IMR-90 (cell line): ENCODE data around the gene PLPPR3. TPM values are rescaled to one million over a fixed set of nuclear protein-coding genes. Genes with fewer than 3 reads are reported as not detected.

Experiments used
- ATAC-seq: fragments of 200-7000 bp; cut with Tn5 transposase; 2 replicates; pipeline ENCODE4 v1.9.1; 2020; ENCODE audit warnings: low read depth, mild to moderate bottlenecking, moderate library complexity
- BruUV-seq: library from RNA; stranded (reverse); fragments of 400-500 nt; replicated peaks from 2 replicates; lab custom pipeline; 2021; lab: Mats Ljungman, UMichigan
- CTCF ChIA-PET: fragments of 300-600 bp; formaldehyde crosslinking; extraction: SDS; loops from one replicate; lab custom pipeline; 2021; ENCODE audit warnings: antibody characterized with exemption; lab: Yijun Ruan, JAX
- POLR2A ChIA-PET: fragments of 300-600 bp; sonication (Branson Sonifier 250); formaldehyde crosslinking; loops from one replicate; lab custom pipeline; 2022; ENCODE audit warnings: antibody characterized with exemption; ENCODE audit not compliant: unreplicated experiment; lab: Charles Lee
- DNase-seq: peaks from one replicate; pipeline ENCODE4 v3.0.0; 2013
- H2AFZ ChIP-seq: replicated peaks from 2 replicates; pipeline ENCODE3; 2013; ENCODE audit warnings: low read length, mild to moderate bottlenecking; ENCODE audit not compliant: poor library complexity
- H2AK5ac ChIP-seq: 2 replicates; pipeline ENCODE4 v1.6.1; 2013; ENCODE audit warnings: low read depth, low read length, inconsistent platforms
- H2AK9ac ChIP-seq: replicated peaks from 2 replicates; pipeline ENCODE3; 2013; ENCODE audit warnings: mild to moderate bottlenecking, low read depth, low read length, moderate library complexity; ENCODE audit not compliant: poor library complexity
- H2BK120ac ChIP-seq: 2 replicates; pipeline ENCODE4 v1.6.1; 2013; ENCODE audit warnings: low read depth, low read length, inconsistent platforms
- H2BK15ac ChIP-seq: 3 replicates; pipeline ENCODE4 v1.6.1; 2013; ENCODE audit warnings: low read depth, low read length, inconsistent platforms
- H2BK20ac ChIP-seq: 2 replicates; pipeline ENCODE4 v1.6.1; 2013; ENCODE audit warnings: low read depth, mild to moderate bottlenecking, inconsistent platforms, low read length, moderate library complexity
- H2BK5ac ChIP-seq: 2 replicates; pipeline ENCODE4 v1.6.1; 2013; ENCODE audit warnings: mild to moderate bottlenecking, low read depth, low read length, inconsistent platforms; ENCODE audit not compliant: poor library complexity, severe bottlenecking
- H3K14ac ChIP-seq: replicated peaks from 2 replicates; pipeline ENCODE4 v1.6.1; 2013; ENCODE audit warnings: low read depth, low read length, inconsistent platforms
- H3K18ac ChIP-seq: 2 replicates; pipeline ENCODE4 v1.6.1; 2013; ENCODE audit warnings: low read depth, low read length, control low read depth
- H3K23ac ChIP-seq: 2 replicates; pipeline ENCODE4 v1.6.1; 2013; ENCODE audit warnings: low read depth, low read length, inconsistent platforms
- H3K27ac ChIP-seq: 2 replicates; pipeline ENCODE4 v1.5.1; 2013; ENCODE audit warnings: mild to moderate bottlenecking, control low read depth, low read length; ENCODE audit not compliant: insufficient read depth
- H3K27me3 ChIP-seq: 2 replicates; pipeline ENCODE4 v1.6.1; 2013; ENCODE audit warnings: low read length; ENCODE audit not compliant: control insufficient read depth, insufficient read depth
- H3K36me3 ChIP-seq: 2 replicates; pipeline ENCODE4 v1.6.1; 2013; ENCODE audit warnings: low read length, mixed read lengths; ENCODE audit not compliant: control insufficient read depth, insufficient read depth
- H3K4ac ChIP-seq: 2 replicates; pipeline ENCODE4 v1.6.1; 2013; ENCODE audit warnings: low read depth, low read length, inconsistent platforms
- H3K4me1 ChIP-seq: 2 replicates; pipeline ENCODE4 v1.6.1; 2013; ENCODE audit warnings: low read length, mixed read lengths; ENCODE audit not compliant: control insufficient read depth, insufficient read depth
- H3K4me2 ChIP-seq: 2 replicates; pipeline ENCODE4 v1.6.1; 2013; ENCODE audit warnings: low read depth, mild to moderate bottlenecking, control low read depth, low read length, moderate library complexity
- H3K4me3 ChIP-seq: 2 replicates; pipeline ENCODE4 v1.5.1; 2013; ENCODE audit warnings: low read depth, mild to moderate bottlenecking, control low read depth, low read length, moderate library complexity; ENCODE audit not compliant: insufficient read depth
- H3K56ac ChIP-seq: 2 replicates; pipeline ENCODE4 v1.6.1; 2013; ENCODE audit warnings: low read length, inconsistent platforms; ENCODE audit not compliant: insufficient read depth; ENCODE audit errors: extremely low read depth
- H3K79me1 ChIP-seq, 2 experiments: 2 replicates each; pipeline ENCODE4 v1.6.1; 2013; ENCODE audit warnings: low read length in 2 of 2, inconsistent platforms in 1 of 2, low read depth in 1 of 2
- H3K9ac ChIP-seq: 2 replicates; pipeline ENCODE4 v1.6.1; 2013; ENCODE audit warnings: low read depth, low read length, control low read depth
- H3K9me1 ChIP-seq: 2 replicates; pipeline ENCODE4 v1.6.1; 2013; ENCODE audit warnings: low read length, inconsistent platforms; ENCODE audit not compliant: insufficient read depth
- H3K9me3 ChIP-seq: 2 replicates; pipeline ENCODE4 v1.6.1; 2013; ENCODE audit warnings: low read length; ENCODE audit not compliant: control insufficient read depth, insufficient read depth
- H4K20me1 ChIP-seq: 2 replicates; pipeline ENCODE4 v1.6.1; 2013; ENCODE audit warnings: low read length, inconsistent platforms; ENCODE audit not compliant: insufficient read depth
- H4K5ac ChIP-seq: 2 replicates; pipeline ENCODE4 v1.6.1; 2013; ENCODE audit warnings: mild to moderate bottlenecking, low read depth, low read length, control low read depth
- H4K8ac ChIP-seq, 2 experiments: 2 replicates each; pipeline ENCODE4 v1.6.1; 2013; ENCODE audit warnings: low read depth in 2 of 2, low read length in 2 of 2, control low read depth in 1 of 2, inconsistent platforms in 1 of 2
- H4K91ac ChIP-seq: 2 replicates; pipeline ENCODE4 v1.6.1; 2013; ENCODE audit warnings: low read depth, low read length, inconsistent platforms; ENCODE audit not compliant: insufficient read depth
- BHLHE40 ChIP-seq: fragments of 150-350 bp; IDR thresholded peaks from 2 replicates; pipeline ENCODE4 v1.6.1; 2016; ENCODE audit warnings: mild to moderate bottlenecking, low read depth, low read length
- CEBPB ChIP-seq: IDR thresholded peaks from 2 replicates; pipeline ENCODE4 v1.6.1; 2012; ENCODE audit warnings: low read depth, low read length, improper control_type of control experiment
- CHD1 ChIP-seq: IDR thresholded peaks from 2 replicates; pipeline ENCODE4 v1.6.1; 2012; ENCODE audit warnings: low read depth, low read length, improper control_type of control experiment
- MAZ ChIP-seq: IDR thresholded peaks from 2 replicates; pipeline ENCODE4 v1.6.1; 2012; ENCODE audit warnings: low read depth, mild to moderate bottlenecking, low read length, improper control_type of control experiment, moderate library complexity, borderline replicate concordance
- RCOR1 ChIP-seq: IDR thresholded peaks from 2 replicates; pipeline ENCODE4 v1.6.1; 2012; ENCODE audit warnings: mild to moderate bottlenecking, low read length, improper control_type of control experiment; ENCODE audit not compliant: insufficient replicate concordance
- WGBS, 2 experiments: methylation state at CpG; one replicate each; pipeline versions ENCODE4 v1.1.5 to v1.1.7; 2013; ENCODE audit warnings: missing lambda C conversion rate in 2 of 2; ENCODE audit not compliant: insufficient read length in 1 of 2; ENCODE audit errors: extremely low coverage in 2 of 2; 5-methylcytosine and 5-hydroxymethylcytosine counted together
- dilution Hi-C: fragments of 300-500 bp; cut with HindIII; formaldehyde crosslinking; loops from one replicate; pipeline ENCODE4 v1.14.3; 2018; ENCODE audit warnings: low sequenced_read_pairs; ENCODE audit not compliant: unreplicated experiment
- in situ Hi-C: fragments of 300-500 bp; cut with MboI; formaldehyde crosslinking; loops from 3 replicates; pipeline ENCODE4 v1.14.3; 2019; ENCODE audit warnings: low sequenced_read_pairs, inconsistent platforms, mixed read lengths
- intact Hi-C: fragments of 100-400 bp; cut with micrococcal nuclease; formaldehyde crosslinking; loops from 2 replicates; pipeline ENCODE4 v1.10.0; 2022
- polyA plus RNA-seq, 3 experiments: library from polyadenylated mRNA; depleted of rRNA; stranded (reverse); fragments of >200 nt; gene quantifications; 2 replicates each; pipeline ENCODE4 v1.2.3, GENCODE V29; 2012; ENCODE audit warnings: low replicate concordance in 1 of 3
- total RNA-seq: library from RNA; depleted of rRNA; stranded (reverse); fragments of >200 nt; gene quantifications from 2 replicates; pipeline ENCODE4 v1.2.3, GENCODE V29; 2012
- TF ChIP-seq, protein P1 (sequence below): fragments of 150-350 bp; IDR thresholded peaks from 2 replicates; pipeline ENCODE4 v1.6.1; 2016; ENCODE audit warnings: low read depth, mild to moderate bottlenecking, low read length, moderate library complexity, borderline replicate concordance
- TF ChIP-seq, protein P2 (sequence below): conservative IDR thresholded peaks from 2 replicates; pipeline ENCODE4 v1.5.1; 2012; ENCODE audit warnings: mild to moderate bottlenecking, low read depth, low read length, improper control_type of control experiment

The PLPPR3 gene
- total and polyA plus RNA-seq, 2 of the 4 experiments (the other 2 are of a cell fraction): 0.36 to 1.2 TPM

DNA sequence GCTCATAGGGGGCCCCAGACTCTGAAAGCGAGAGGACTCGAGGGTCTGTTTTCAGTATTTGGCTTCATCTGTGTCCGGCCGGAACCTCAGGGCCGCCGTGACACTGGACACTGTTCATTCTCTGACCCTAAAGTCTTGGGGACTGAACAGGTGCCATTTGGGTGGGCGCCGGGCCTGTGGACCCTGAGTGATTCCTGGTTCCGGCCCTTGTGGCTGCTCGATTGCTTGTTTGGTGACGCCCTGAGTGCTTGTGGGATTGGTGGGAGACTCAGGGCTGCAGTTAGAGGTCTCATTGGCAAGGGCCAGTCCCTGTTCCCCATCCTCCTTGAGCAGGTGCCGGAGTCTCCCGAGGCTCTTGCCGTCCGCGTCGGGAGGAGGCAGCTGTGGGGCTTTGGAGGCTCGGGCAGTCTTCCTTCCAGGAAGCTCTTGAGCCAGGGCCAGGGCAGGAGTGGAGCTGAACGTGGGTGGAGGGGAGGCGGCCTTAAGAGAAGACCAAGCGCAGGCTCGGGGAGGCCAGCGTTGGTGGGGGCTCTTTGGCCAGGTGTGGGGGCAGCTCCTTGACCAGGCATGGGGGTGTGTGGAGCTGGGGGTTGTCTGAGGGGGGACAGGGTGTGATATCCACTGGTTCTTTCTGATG is 19.8 kb downstream of the PLPPR3 start:
- no peak overlapping the region for H3K4ac ChIP-seq
- peaks cover 11% of the 10 kb centered on the region; the same call in 1 of the 2 replicates for H3K9me1 ChIP-seq
- H4K91ac ChIP-seq: no peak overlapping the region
- H3K14ac ChIP-seq: no peak overlapping the region
- peak overlapping the region; percentile 24; the same call in 1 of the 2 replicates for H2AK5ac ChIP-seq
- H3K27me3 ChIP-seq: no peaks in the 10 kb centered on the region
- no peak overlapping the region for H2BK5ac ChIP-seq
- POLR2A ChIA-PET: no interaction called here
- H3K18ac ChIP-seq: no peak overlapping the region
- no peak overlapping the region for H3K56ac ChIP-seq
- H2BK20ac ChIP-seq: no peak overlapping the region
- in situ Hi-C loops (no loop called here), intact Hi-C loops (no loop called here), dilution Hi-C loops (no loop called here)
- peak overlapping the region; percentile 19 for H2AFZ ChIP-seq
- peak; percentile 44 for DNase-seq
- H4K20me1 ChIP-seq: peaks cover 91% of the 10 kb centered on the region
- TF ChIP-seq, protein P1, sequence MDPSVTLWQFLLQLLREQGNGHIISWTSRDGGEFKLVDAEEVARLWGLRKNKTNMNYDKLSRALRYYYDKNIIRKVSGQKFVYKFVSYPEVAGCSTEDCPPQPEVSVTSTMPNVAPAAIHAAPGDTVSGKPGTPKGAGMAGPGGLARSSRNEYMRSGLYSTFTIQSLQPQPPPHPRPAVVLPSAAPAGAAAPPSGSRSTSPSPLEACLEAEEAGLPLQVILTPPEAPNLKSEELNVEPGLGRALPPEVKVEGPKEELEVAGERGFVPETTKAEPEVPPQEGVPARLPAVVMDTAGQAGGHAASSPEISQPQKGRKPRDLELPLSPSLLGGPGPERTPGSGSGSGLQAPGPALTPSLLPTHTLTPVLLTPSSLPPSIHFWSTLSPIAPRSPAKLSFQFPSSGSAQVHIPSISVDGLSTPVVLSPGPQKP: no peak
- TF ChIP-seq CEBPB: no peak
- no peak for TF ChIP-seq BHLHE40
- TF ChIP-seq, protein P2, sequence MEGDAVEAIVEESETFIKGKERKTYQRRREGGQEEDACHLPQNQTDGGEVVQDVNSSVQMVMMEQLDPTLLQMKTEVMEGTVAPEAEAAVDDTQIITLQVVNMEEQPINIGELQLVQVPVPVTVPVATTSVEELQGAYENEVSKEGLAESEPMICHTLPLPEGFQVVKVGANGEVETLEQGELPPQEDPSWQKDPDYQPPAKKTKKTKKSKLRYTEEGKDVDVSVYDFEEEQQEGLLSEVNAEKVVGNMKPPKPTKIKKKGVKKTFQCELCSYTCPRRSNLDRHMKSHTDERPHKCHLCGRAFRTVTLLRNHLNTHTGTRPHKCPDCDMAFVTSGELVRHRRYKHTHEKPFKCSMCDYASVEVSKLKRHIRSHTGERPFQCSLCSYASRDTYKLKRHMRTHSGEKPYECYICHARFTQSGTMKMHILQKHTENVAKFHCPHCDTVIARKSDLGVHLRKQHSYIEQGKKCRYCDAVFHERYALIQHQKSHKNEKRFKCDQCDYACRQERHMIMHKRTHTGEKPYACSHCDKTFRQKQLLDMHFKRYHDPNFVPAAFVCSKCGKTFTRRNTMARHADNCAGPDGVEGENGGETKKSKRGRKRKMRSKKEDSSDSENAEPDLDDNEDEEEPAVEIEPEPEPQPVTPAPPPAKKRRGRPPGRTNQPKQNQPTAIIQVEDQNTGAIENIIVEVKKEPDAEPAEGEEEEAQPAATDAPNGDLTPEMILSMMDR: no peak
- TF ChIP-seq MAZ: no peak
- TF ChIP-seq CHD1: no peak
- TF ChIP-seq RCOR1: no peak
- no peak overlapping the region for H3K9ac ChIP-seq
- peaks cover 64% of the 10 kb centered on the region for H3K36me3 ChIP-seq
- H3K9me3 ChIP-seq: no peaks in the 10 kb centered on the region
- no peak overlapping the region for H3K27ac ChIP-seq
- CTCF ChIA-PET: interaction anchor here (1.1 kb wide), 1 partner anchor 31 kb away, joined by 4 read pairs; no protein-coding TSS in a partner anchor
- H4K8ac ChIP-seq: no peak overlapping the region
- H2BK120ac ChIP-seq: no peak overlapping the region
- H3K79me1 ChIP-seq: peaks cover 0 to 27% of the 10 kb centered on the region in 2 experiments; a peak in 2 of 4 replicates
- H4K5ac ChIP-seq: no peak overlapping the region
- H3K23ac ChIP-seq: no peak overlapping the region
- BruUV-seq: no TSS peak
- no peak for ATAC-seq
- peaks cover 30% of the 10 kb centered on the region for H3K4me1 ChIP-seq
- no peak overlapping the region for H2BK15ac ChIP-seq
- 72% methylated on average over 5 of the region's 23 CpGs; no CpG with 5 or more reads in 1 of the 2 experiments for WGBS, 2 experiments
- peak overlapping the region; percentile 76 for H2AK9ac ChIP-seq
- peak overlapping the region; percentile 9; the same call in 1 of the 2 replicates for H3K4me2 ChIP-seq
- H3K4me3 ChIP-seq: no peak overlapping the region
